ENCODE data around the gene TTC28.

- TF ChIP-seq CTCF (IDR thresholded peaks at IDR 0.05; ENCODE audit: poor library complexity, severe bottlenecking): no peak
- no peak for TF ChIP-seq REST (IDR thresholded peaks at IDR 0.05; ENCODE audit: borderline replicate concordance)
- no peak for TF ChIP-seq SMC3 (conservative IDR thresholded peaks at IDR 0.05; ENCODE audit: poor library complexity)
- no peak for TF ChIP-seq EZH2 (IDR thresholded peaks at IDR 0.05; ENCODE audit: borderline replicate concordance, insufficient read depth, low read length, poor library complexity, severe bottlenecking)
- TF ChIP-seq RAD21 (conservative IDR thresholded peaks at IDR 0.05): no peak
- TF ChIP-seq POLR2AphosphoS5 (IDR thresholded peaks at IDR 0.05): no peak
- no peak for TF ChIP-seq TAF1 (IDR thresholded peaks at IDR 0.05; ENCODE audit: low read depth)
- TF ChIP-seq EP300 (conservative IDR thresholded peaks at IDR 0.05; ENCODE audit: poor library complexity, severe bottlenecking): no peak
Measured at GRCh38 chr22:28231441-28231840, 448.2 kb downstream of the TTC28 start.

All from neural cell (in vitro differentiated cells).